ENCODE results near the gene MYH15. TPM values are rescaled to one million over a fixed set of nuclear protein-coding genes. Genes with fewer than 3 reads are reported as not detected.

MYH15 gene
- total RNA-seq (under 1 TPM; 0.05 to 0.08 TPM), polyA plus RNA-seq (under 1 TPM in 1 of 2 donors, not detected in 1; 0.01 TPM)

GRCh38 chr3:108510496-108510895, at the start of gene MYH15:
Gene MYH15, minus strand, starts transcription at chr3:108510596. Its CDS starts 66 bp downstream, at chr3:108510530.
- Histone ChIP-seq H3K36me3 (ENCODE audit: control insufficient read depth in 4 of 4, insufficient read depth in 3 of 4, low read depth in 1 of 4, low read length in 3 of 4) (no peaks in the 10 kb centered on the region), H3K4me3 (ENCODE audit: low read depth in 1 of 3, low read length in 3 of 3) (no peak within 1 kb of the TSS), H3K9ac (ENCODE audit: low read depth in 1 of 2, low read length in 2 of 2) (no peak within 1 kb of the TSS), H3K27ac (ENCODE audit: low read depth in 1 of 2, low read length in 2 of 2) (no peak within 1 kb of the TSS), H3K27me3 (ENCODE audit: control insufficient read depth in 4 of 4, insufficient read depth in 4 of 4, low read length in 3 of 4) (peaks cover 0 to 4% (median 1%) of the 10 kb centered on the region in 4 donors), H3K9me3 (ENCODE audit: control insufficient read depth in 4 of 4, low read length in 3 of 4) (no peaks in the 10 kb centered on the region), H3K4me1 (ENCODE audit: control insufficient read depth in 4 of 4, insufficient read depth in 4 of 4, low read length in 3 of 4) (no peaks in the 10 kb centered on the region)
- no peak for DNase-seq (ENCODE audit: low spot score)
- WGBS: 91% methylated on average over 3 of the region's 3 CpGs
- TF ChIP-seq RXRA (IDR thresholded peaks at IDR 0.05): no peak
- no peak for TF ChIP-seq EGR1 (IDR thresholded peaks at IDR 0.05; ENCODE audit: low read depth in 2 of 2)
- TF ChIP-seq JUND (IDR thresholded peaks at IDR 0.05): no peak
- no peak for TF ChIP-seq GABPA (IDR thresholded peaks at IDR 0.05 in 1 of 2, conservative IDR thresholded peaks at IDR 0.05 in 1 of 2)
- no peak for TF ChIP-seq RAD21 (IDR thresholded peaks at IDR 0.05)
- no peak for TF ChIP-seq NR2F2 (IDR thresholded peaks at IDR 0.05)
- no peak for TF ChIP-seq FOXA2 (IDR thresholded peaks at IDR 0.05)
- TF ChIP-seq YY1 (IDR thresholded peaks at IDR 0.05): no peak

- Histone ChIP-seq H3K36me3 (ENCODE audit: control insufficient read depth in 4 of 4, insufficient read depth in 3 of 4, low read depth in 1 of 4, low read length in 3 of 4) (no peaks in the 10 kb centered on the region), H3K27me3 (ENCODE audit: control insufficient read depth in 4 of 4, insufficient read depth in 4 of 4, low read length in 3 of 4) (no peaks in the 10 kb centered on the region), H3K4me1 (ENCODE audit: control insufficient read depth in 4 of 4, insufficient read depth in 4 of 4, low read length in 3 of 4) (peaks cover 0 to 5% (median 0%) of the 10 kb centered on the region in 4 donors), H3K9ac (ENCODE audit: low read depth in 1 of 2, low read length in 2 of 2) (no peak overlapping the region), H3K4me3 (ENCODE audit: low read depth in 1 of 3, low read length in 3 of 3) (no peak overlapping the region), H3K9me3 (ENCODE audit: control insufficient read depth in 4 of 4, low read length in 3 of 4) (no peaks in the 10 kb centered on the region), H3K27ac (ENCODE audit: low read depth in 1 of 2, low read length in 2 of 2) (no peak overlapping the region)
- TF ChIP-seq NR2F2 (IDR thresholded peaks at IDR 0.05) (no peak), RXRA (IDR thresholded peaks at IDR 0.05) (no peak), HNF4A (conservative IDR thresholded peaks at IDR 0.05) (no peak), SP1 (IDR thresholded peaks at IDR 0.05) (no peak), TAF1 (conservative IDR thresholded peaks at IDR 0.05) (no peak), JUND (IDR thresholded peaks at IDR 0.05) (no peak), REST (IDR thresholded peaks at IDR 0.05) (no peak), HNF4G (IDR thresholded peaks at IDR 0.05) (no peak), FOXA2 (IDR thresholded peaks at IDR 0.05) (no peak), GABPA (IDR thresholded peaks at IDR 0.05 in 1 of 2, conservative IDR thresholded peaks at IDR 0.05 in 1 of 2) (no peak), CTCF (IDR thresholded peaks at IDR 0.05; ENCODE audit: low read depth, low read length, missing input control) (no peak), YY1 (IDR thresholded peaks at IDR 0.05) (no peak), EGR1 (IDR thresholded peaks at IDR 0.05; ENCODE audit: low read depth in 2 of 2) (no peak), ZBTB33 (IDR thresholded peaks at IDR 0.05) (no peak), FOXA1 (IDR thresholded peaks at IDR 0.05) (no peak), MAX (IDR thresholded peaks at IDR 0.05) (no peak), ATF3 (IDR thresholded peaks at IDR 0.05) (no peak), RAD21 (IDR thresholded peaks at IDR 0.05) (no peak)
- no peak for DNase-seq (ENCODE audit: low spot score)
- 81% methylated on average over 2 of the region's 2 CpGs for WGBS
These were observed 45.7 kb upstream of the MYH15 start for GRCh38 chr3:108555966-108556581.

All from liver (tissue), 9 donors.